K562 (cell line): Measurements from ENCODE around the gene TGFBR3L. TPM values are rescaled to one million over a fixed set of nuclear protein-coding genes. Genes with fewer than 3 reads are reported as not detected.

Source experiments
- ATF1 ChIP-seq, 2 experiments: fragments of 450-650 bp in 1 of 2; IDR thresholded peaks; 2 replicates each; pipeline ENCODE4 v1.6.1; 2016; ENCODE audit warnings: missing compliant biosample characterization in 1 of 2, missing genetic modification characterization in 1 of 2
- CTCF ChIP-seq, 3 experiments: IDR thresholded peaks in 2 of 3; conservative IDR thresholded peaks in 1 of 3; 2 replicates each; pipeline ENCODE4 v1.5.1; 2011 to 2012; ENCODE audit warnings: low read length in 3 of 3, mild to moderate bottlenecking in 3 of 3, control low read depth in 2 of 3, improper control_type of control experiment in 1 of 3, inconsistent platforms in 1 of 3, low read depth in 1 of 3, mixed read lengths in 1 of 3, moderate library complexity in 1 of 3; ENCODE audit not compliant: insufficient read depth in 2 of 3
- ETV5 ChIP-seq: sonication (generic); formaldehyde crosslinking; IDR thresholded peaks from 2 replicates; pipeline ENCODE4 v1.4.0; 2020; ENCODE audit warnings: low read depth, mild to moderate bottlenecking, missing genetic modification reagents
- FOSL1 ChIP-seq: fragments of 200-800 bp; sonication (Bioruptor generic); conservative IDR thresholded peaks from 2 replicates; pipeline ENCODE4 v1.6.1; 2016; ENCODE audit warnings: missing genetic modification characterization, missing compliant biosample characterization
- HBP1 ChIP-seq: fragments of 450-650 bp; formaldehyde crosslinking; IDR thresholded peaks from 2 replicates; pipeline ENCODE4 v1.4.0; 2022; ENCODE audit warnings: missing genetic modification characterization
- HIVEP1 ChIP-seq: fragments of 250-450 bp; sonication (Bioruptor Pico); IDR thresholded peaks from 2 replicates; pipeline ENCODE4 v1.4.0; 2020; ENCODE audit warnings: mild to moderate bottlenecking
- MEIS2 ChIP-seq: fragments of 450-650 bp; IDR thresholded peaks from 2 replicates; pipeline ENCODE4 v1.6.1; 2014; ENCODE audit warnings: mild to moderate bottlenecking; ENCODE audit not compliant: partially characterized antibody
- PTBP1 ChIP-seq: fragments of 200-400 bp; formaldehyde crosslinking; IDR thresholded peaks from 2 replicates; pipeline ENCODE4 v1.6.1; 2017; ENCODE audit warnings: low read depth, low read length
- THRB ChIP-seq: fragments of 450-650 bp; formaldehyde crosslinking; conservative IDR thresholded peaks from 2 replicates; pipeline ENCODE4 v1.4.0; 2022; ENCODE audit warnings: mild to moderate bottlenecking, missing genetic modification characterization
- YY1 ChIP-seq, 3 experiments: IDR thresholded peaks; 2 replicates each; pipeline ENCODE4 v1.6.1; 2011; ENCODE audit warnings: low read length in 2 of 3, mild to moderate bottlenecking in 2 of 3, moderate library complexity in 2 of 3, borderline replicate concordance in 1 of 3, control low read depth in 1 of 3, low read depth in 1 of 3; ENCODE audit not compliant: insufficient read depth in 3 of 3, insufficient replicate concordance in 2 of 3, control insufficient read depth in 1 of 3, insufficient read length in 1 of 3; ENCODE audit errors: extremely low read depth in 1 of 3
- ZBTB33 ChIP-seq: sonication (generic); formaldehyde crosslinking; IDR thresholded peaks from 2 replicates; pipeline ENCODE4 v1.8.1; 2023; ENCODE audit warnings: mild to moderate bottlenecking, missing genetic modification reagents
- ZNF212 ChIP-seq: fragments of 450-650 bp; formaldehyde crosslinking; IDR thresholded peaks from 2 replicates; pipeline ENCODE4 v1.4.0; 2020; ENCODE audit warnings: mild to moderate bottlenecking
- ZNF232 ChIP-seq: sonication (generic); formaldehyde crosslinking; IDR thresholded peaks from 2 replicates; pipeline ENCODE4 v1.8.0; 2022; ENCODE audit warnings: mild to moderate bottlenecking, missing genetic modification reagents
- ZNF639 ChIP-seq, 2 experiments: fragments of 200-800 bp in 1 of 2; sonication (Bioruptor generic) in 1 of 2; sonication (generic) in 1 of 2; formaldehyde crosslinking in 1 of 2; IDR thresholded peaks in 1 of 2; conservative IDR thresholded peaks in 1 of 2; 2 replicates each; pipeline versions ENCODE4 v1.5.0 to v1.6.1; 2016 to 2020; ENCODE audit warnings: missing compliant biosample characterization in 1 of 2, missing genetic modification characterization in 1 of 2, missing genetic modification reagents in 1 of 2
- polyA plus RNA-seq, 8 experiments: library from polyadenylated mRNA; depleted of rRNA in 4 of 8; stranded (reverse) in 5 of 8; unstranded in 3 of 8; fragments of >200 nt; fragmentation: Nextera tagmentation in 2 of 8; fragmentation: Illumina TruSeq in 1 of 8; extraction: Ambion mirVana in 2 of 8; extraction: Trizol in 1 of 8; gene quantifications; 2 replicates each; pipeline versions ENCODE4 v1.2.1 to v1.2.3, GENCODE V29; 2011 to 2014; ENCODE audit warnings: inconsistent platforms in 1 of 8, missing spikeins in 1 of 8
- total RNA-seq, 7 experiments: library from RNA; depleted of rRNA in 6 of 7; stranded (reverse); fragments of >200 nt in 6 of 7; fragmentation: Illumina TruSeq in 2 of 7; extraction: Trizol in 2 of 7; gene quantifications; 2 replicates each; pipeline versions ENCODE4 v1.2.1 to v1.2.3, GENCODE V29; 2011 to 2021; ENCODE audit warnings: low replicate concordance in 1 of 7

Gene TGFBR3L
- total and polyA plus RNA-seq, 9 of the 15 experiments (the other 6 are each of a cell fraction or from before 2014, with no cell fraction given): not detected

GRCh38 chr19:7926021-7926726 lies 11.5 kb downstream of the TGFBR3L start, which contains the start of gene CTXN1 (continued):
- TF ChIP-seq ATF1 (CRISPR knock-in tag; IDR thresholded peaks at IDR 0.05) (no peak), ATF1 (tag; IDR thresholded peaks at IDR 0.05) (peak; percentile 26; the same call in 1 of the 2 replicates), THRB (CRISPR knock-in tag) (peak; percentile 75; the same call in 1 of the 2 replicates), ZNF212 (CRISPR knock-in tag) (peak; percentile 38; the same call in 1 of the 2 replicates), ZBTB33 (CRISPR knock-in tag) (no peak), ZNF639 (CRISPR knock-in tag; conservative IDR thresholded peaks at IDR 0.05 in 1 of 2, IDR thresholded peaks at IDR 0.05 in 1 of 2) (peak in 1 of 2 experiments; percentile 53; a peak in 1 of 4 replicates), YY1 (IDR thresholded peaks at IDR 0.05; ENCODE audit: borderline replicate concordance in 1 of 3, control insufficient read depth in 1 of 3, extremely low read depth in 1 of 3, insufficient read depth in 3 of 3, insufficient read length in 1 of 3, insufficient replicate concordance in 2 of 3, low read depth in 1 of 3, low read length in 2 of 3) (peak in 1 of 3 experiments; percentile 5), CTCF (IDR thresholded peaks at IDR 0.05 in 2 of 3, conservative IDR thresholded peaks at IDR 0.05 in 1 of 3; ENCODE audit: insufficient read depth in 2 of 3, low read depth in 1 of 3, low read length in 3 of 3) (peak in 2 of 3 experiments; percentile 16; a peak in 1 of 6 replicates), ZNF232 (CRISPR knock-in tag) (no peak), HBP1 (peak; percentile 52; the same call in 1 of the 2 replicates), PTBP1 (no peak), ETV5 (CRISPR knock-in tag) (no peak), HIVEP1 (CRISPR knock-in tag) (no peak), MEIS2 (peak; percentile 15), FOSL1 (tag) (no peak; the same call in 1 of the 2 replicates)
